Vagina (tissue), 2 donors: ENCODE results near the gene CES5A.
"Not testable (repeated sequence)": the region's sequence is repeated elsewhere in the genome, so short reads cannot be mapped to it uniquely, and the experiment has no call there.

ENCODE experiments used
- CTCF ChIP-seq, 3 experiments: fragments of 450-650 bp in 2 of 3; fragments of 200-600 bp in 1 of 3; sonication (generic) in 1 of 3; IDR thresholded peaks; one replicate each; pipeline ENCODE4 v1.5.1; 2017 to 2019; ENCODE audit warnings: antibody characterized with exemption in 3 of 3, mild to moderate bottlenecking in 2 of 3, moderate library complexity in 2 of 3
- POLR2AphosphoS5 ChIP-seq, 2 donors: sonication (generic); formaldehyde crosslinking; IDR thresholded peaks; one replicate each; pipeline ENCODE4 v1.9.0; 2017; ENCODE audit warnings: antibody characterized with exemption in 2 of 2, mild to moderate bottlenecking in 2 of 2, low read depth in 1 of 2; ENCODE audit not compliant: insufficient read depth in 1 of 2

- TF ChIP-seq CTCF (IDR thresholded peaks at IDR 0.05); POLR2AphosphoS5 (IDR thresholded peaks at IDR 0.05; ENCODE audit: insufficient read depth in 1 of 2, low read depth in 1 of 2): not testable (repeated sequence)
These were observed 40.0 kb downstream of the CES5A start for GRCh38 chr16:55835173-55835572.
